ENCODE data around the gene WTAP.
A peak's percentile ranks its signal among the peaks of the same experiment; 100 is the strongest.

WTAP gene

DNA sequence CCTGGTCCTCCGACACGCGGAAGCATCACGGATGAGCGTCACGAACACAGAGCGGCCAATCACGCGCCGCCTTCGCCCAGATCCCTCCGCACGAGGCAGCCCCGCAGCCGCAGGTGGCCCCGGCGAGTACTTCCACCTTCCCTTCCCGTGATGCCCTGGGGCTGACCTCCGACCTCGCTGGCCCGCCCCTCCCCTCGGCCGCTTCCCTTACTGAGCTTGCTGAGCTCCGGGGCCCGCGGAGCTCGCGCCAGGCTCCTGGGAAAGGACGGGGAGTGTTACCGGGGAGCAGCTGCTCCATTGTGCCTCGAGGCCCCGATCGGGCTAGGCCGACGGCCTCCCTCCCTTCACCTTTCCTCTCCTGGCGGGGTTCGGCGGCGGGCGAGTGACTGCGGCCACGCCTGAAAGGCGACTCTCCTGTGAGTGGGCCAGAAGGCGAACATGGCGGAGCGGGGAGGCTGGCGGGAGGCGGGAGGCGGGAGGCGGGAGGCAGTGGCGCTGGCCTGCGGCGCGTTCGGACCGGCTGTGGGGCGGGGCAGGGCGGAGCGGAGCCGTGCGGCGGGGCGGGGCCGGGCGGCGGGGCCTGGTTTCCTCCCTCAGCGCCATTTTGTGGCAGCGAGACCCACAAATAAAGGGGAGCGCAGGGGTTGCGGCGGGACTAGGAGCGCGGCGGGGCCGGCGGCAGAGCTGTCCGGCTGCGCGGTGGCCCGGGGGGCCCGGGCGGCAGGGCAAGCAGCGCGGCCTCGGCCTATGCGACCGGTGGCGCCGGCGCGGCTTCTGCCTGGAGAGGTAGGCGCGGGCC lies at the start of gene WTAP:
TSS of gene WTAP (plus strand) at position 589 of the 799 bp plus-strand sequence. CDS start 8,760 bp downstream, outside the sequence.
- peak within 1 kb of the TSS; percentile 97 for H3K27ac ChIP-seq (ENCODE audit: low read depth, low read length)
- peak within 1 kb of the TSS; percentile 47 for H2AFZ ChIP-seq (ENCODE audit: low read length, unreplicated experiment)
- H3K4me3 ChIP-seq (ENCODE audit: low read depth, low read length), result peak within 1 kb of the TSS; percentile 93
- H3K79me2 ChIP-seq (ENCODE audit: control insufficient read depth, insufficient read depth, low read length, unreplicated experiment), result peaks cover 89% of the 10 kb centered on the region
- H3K27me3 ChIP-seq (ENCODE audit: insufficient read depth, low read length), result no peaks in the 10 kb centered on the region
- peaks cover 18% of the 10 kb centered on the region for H3K4me1 ChIP-seq (ENCODE audit: control insufficient read depth, insufficient read depth, low read length, unreplicated experiment)
- peaks cover 4% of the 10 kb centered on the region; the same call in 1 of the 2 replicates for H3K36me3 ChIP-seq (ENCODE audit: insufficient read depth, low read length)

- no peak overlapping the region for H3K27ac ChIP-seq (ENCODE audit: low read depth, low read length)
- H3K36me3 ChIP-seq (ENCODE audit: insufficient read depth, low read length), result peaks cover 23% of the 10 kb centered on the region
- no peaks in the 10 kb centered on the region for H3K27me3 ChIP-seq (ENCODE audit: insufficient read depth, low read length)
- no peak overlapping the region for H3K4me3 ChIP-seq (ENCODE audit: low read depth, low read length)
- no peak overlapping the region for H2AFZ ChIP-seq (ENCODE audit: low read length, unreplicated experiment)
- H3K4me1 ChIP-seq (ENCODE audit: control insufficient read depth, insufficient read depth, low read length, unreplicated experiment), result peaks cover 8% of the 10 kb centered on the region
- peaks cover 3% of the 10 kb centered on the region for H3K79me2 ChIP-seq (ENCODE audit: control insufficient read depth, insufficient read depth, low read length, unreplicated experiment)
These were observed 49.7 kb upstream of the WTAP start for GRCh38 chr6:159677506-159678165.

GRCh38 chr6:159678574-159678973 lies 48.7 kb upstream of the WTAP start:
- no peak overlapping the region for H3K4me3 ChIP-seq (ENCODE audit: low read depth, low read length)
- H3K36me3 ChIP-seq (ENCODE audit: insufficient read depth, low read length), result peaks cover 24% of the 10 kb centered on the region
- peaks cover 8% of the 10 kb centered on the region for H3K4me1 ChIP-seq (ENCODE audit: control insufficient read depth, insufficient read depth, low read length, unreplicated experiment)
- H3K79me2 ChIP-seq (ENCODE audit: control insufficient read depth, insufficient read depth, low read length, unreplicated experiment), result peaks cover 3% of the 10 kb centered on the region
- H3K27ac ChIP-seq (ENCODE audit: low read depth, low read length), result no peak overlapping the region
- H2AFZ ChIP-seq (ENCODE audit: low read length, unreplicated experiment), result no peak overlapping the region
- no peaks in the 10 kb centered on the region for H3K27me3 ChIP-seq (ENCODE audit: insufficient read depth, low read length)

DNA sequence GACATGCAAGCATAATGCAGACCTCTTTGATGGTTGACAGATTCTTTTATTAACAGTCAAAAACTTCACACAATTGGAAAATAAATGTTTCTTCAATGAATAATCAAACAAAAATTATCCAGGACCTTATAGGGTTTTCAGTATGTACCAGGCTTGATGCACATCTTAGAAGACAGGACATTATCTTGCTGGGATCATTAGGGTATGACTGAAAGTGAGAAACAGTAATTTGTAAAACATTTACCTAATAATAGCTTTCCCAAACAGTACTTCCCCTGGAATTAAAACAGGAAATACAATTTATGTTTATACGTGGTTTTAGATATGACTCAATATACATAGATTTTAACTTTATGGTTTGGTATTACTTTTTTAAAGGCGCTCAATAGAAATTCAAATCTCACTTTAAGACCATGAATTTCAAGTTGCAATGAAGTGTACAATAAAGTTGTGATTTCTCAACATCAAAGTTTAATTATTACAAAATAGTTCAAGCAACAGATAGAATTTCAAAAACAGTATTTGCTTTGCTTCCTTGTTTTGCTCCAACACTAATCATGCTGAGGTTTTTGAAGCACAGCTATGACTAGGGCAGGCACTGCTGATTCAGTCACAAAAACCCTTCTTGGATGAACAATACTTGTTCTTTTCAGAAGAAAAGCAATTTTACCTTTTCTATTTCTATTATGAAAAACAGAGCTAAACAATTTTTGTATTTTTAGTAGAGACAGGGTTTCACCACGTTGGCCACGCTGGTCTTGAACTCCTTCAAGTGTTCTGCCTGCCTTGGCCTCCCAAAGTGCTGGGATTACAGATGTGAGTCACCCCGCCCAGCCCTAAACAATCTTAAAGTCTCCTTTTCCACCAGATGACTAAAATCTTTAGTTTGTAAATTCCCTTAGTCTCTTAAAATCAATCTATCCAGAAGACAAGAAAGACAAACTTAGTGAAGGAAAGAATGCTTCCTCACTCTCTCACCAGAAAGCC lies 47.9 kb upstream of the WTAP start:
- Histone ChIP-seq H3K4me1 (ENCODE audit: control insufficient read depth, insufficient read depth, low read length, unreplicated experiment) (peaks cover 8% of the 10 kb centered on the region), H3K27ac (ENCODE audit: low read depth, low read length) (peak overlapping the region; percentile 20; the same call in 1 of the 2 replicates), H3K36me3 (ENCODE audit: insufficient read depth, low read length) (peaks cover 28% of the 10 kb centered on the region)

GRCh38 chr6:159680104-159680503 lies 47.2 kb upstream of the WTAP start:
- Histone ChIP-seq H3K4me1 (ENCODE audit: control insufficient read depth, insufficient read depth, low read length, unreplicated experiment) (peaks cover 8% of the 10 kb centered on the region), H3K27ac (ENCODE audit: low read depth, low read length) (peak overlapping the region; percentile 20; the same call in 1 of the 2 replicates), H3K36me3 (ENCODE audit: insufficient read depth, low read length) (peaks cover 32% of the 10 kb centered on the region), H3K27me3 (ENCODE audit: insufficient read depth, low read length) (no peaks in the 10 kb centered on the region), H2AFZ (ENCODE audit: low read length, unreplicated experiment) (no peak overlapping the region), H3K79me2 (ENCODE audit: control insufficient read depth, insufficient read depth, low read length, unreplicated experiment) (peaks cover 3% of the 10 kb centered on the region), H3K4me3 (ENCODE audit: low read depth, low read length) (no peak overlapping the region)

More for the DNA sequence above, 47.9 kb upstream of the WTAP start:
- Histone ChIP-seq H2AFZ (ENCODE audit: low read length, unreplicated experiment) (no peak overlapping the region), H3K79me2 (ENCODE audit: control insufficient read depth, insufficient read depth, low read length, unreplicated experiment) (peaks cover 3% of the 10 kb centered on the region), H3K27me3 (ENCODE audit: insufficient read depth, low read length) (no peaks in the 10 kb centered on the region), H3K4me3 (ENCODE audit: low read depth, low read length) (no peak overlapping the region)

DNA sequence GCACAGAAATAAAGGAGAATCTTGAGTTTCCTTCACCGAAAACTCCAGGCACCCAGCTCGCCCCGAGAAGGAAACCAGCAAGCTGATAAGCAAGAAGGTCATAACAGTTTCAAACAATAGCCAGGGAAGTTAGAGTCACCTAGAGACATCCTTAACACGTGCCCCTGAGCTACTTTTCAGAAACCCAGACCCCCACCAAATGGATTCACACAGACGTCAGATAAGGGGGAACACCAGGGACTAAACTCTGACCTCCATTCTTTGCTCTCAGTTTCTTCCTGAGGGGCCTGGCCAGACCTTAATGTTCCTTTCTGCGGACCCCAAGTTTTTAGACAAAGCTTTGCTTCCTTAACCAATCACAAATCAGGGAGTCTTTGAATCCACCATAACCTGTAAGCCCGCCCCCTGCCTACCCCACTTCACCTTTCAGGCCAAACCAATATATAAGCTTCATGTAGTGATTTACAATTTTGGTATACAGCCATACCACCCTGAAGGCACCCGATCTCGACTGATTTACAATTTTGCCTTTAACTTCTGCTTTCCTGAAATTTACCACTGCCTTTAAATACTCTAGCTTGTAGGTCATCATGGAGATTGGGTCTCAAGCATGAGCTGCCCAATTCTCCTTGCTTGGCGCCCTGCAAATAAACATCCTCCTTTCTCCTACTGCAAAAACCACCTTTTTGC lies 46.0 kb upstream of the WTAP start:
- H3K27ac ChIP-seq (ENCODE audit: low read depth, low read length), result no peak overlapping the region
- peaks cover 39% of the 10 kb centered on the region for H3K36me3 ChIP-seq (ENCODE audit: insufficient read depth, low read length)
- H2AFZ ChIP-seq (ENCODE audit: low read length, unreplicated experiment), result no peak overlapping the region
- peaks cover 3% of the 10 kb centered on the region for H3K79me2 ChIP-seq (ENCODE audit: control insufficient read depth, insufficient read depth, low read length, unreplicated experiment)
- no peak overlapping the region for H3K4me3 ChIP-seq (ENCODE audit: low read depth, low read length)
- H3K27me3 ChIP-seq (ENCODE audit: insufficient read depth, low read length), result no peaks in the 10 kb centered on the region
- peaks cover 8% of the 10 kb centered on the region for H3K4me1 ChIP-seq (ENCODE audit: control insufficient read depth, insufficient read depth, low read length, unreplicated experiment)

- Histone ChIP-seq H3K4me1 (ENCODE audit: control insufficient read depth, insufficient read depth, low read length, unreplicated experiment) (peaks cover 8% of the 10 kb centered on the region), H3K27ac (ENCODE audit: low read depth, low read length) (no peak overlapping the region), H3K27me3 (ENCODE audit: insufficient read depth, low read length) (no peaks in the 10 kb centered on the region), H2AFZ (ENCODE audit: low read length, unreplicated experiment) (no peak overlapping the region), H3K79me2 (ENCODE audit: control insufficient read depth, insufficient read depth, low read length, unreplicated experiment) (peaks cover 10% of the 10 kb centered on the region), H3K4me3 (ENCODE audit: low read depth, low read length) (no peak overlapping the region), H3K36me3 (ENCODE audit: insufficient read depth, low read length) (peaks cover 46% of the 10 kb centered on the region)
These were observed 45.0 kb upstream of the WTAP start for GRCh38 chr6:159682295-159682694.

DNA sequence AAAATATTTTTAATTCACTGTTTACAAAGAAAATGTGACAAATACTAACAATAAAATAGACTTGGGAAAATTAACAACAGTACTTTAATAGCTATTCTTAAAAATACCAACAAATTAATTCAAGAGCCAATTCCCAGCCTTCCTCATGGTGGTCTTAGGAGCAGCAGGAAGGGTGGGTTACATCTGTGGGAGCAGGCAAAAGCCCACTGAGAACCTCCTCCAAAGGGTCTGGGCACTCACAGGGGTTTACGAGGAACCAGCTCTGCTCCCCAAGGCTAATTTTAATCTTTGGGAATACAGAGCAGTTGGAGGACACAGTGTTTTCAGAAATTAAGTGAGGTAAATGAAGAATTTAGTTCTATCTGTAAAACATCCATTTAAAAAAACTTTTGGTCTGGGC lies 44.5 kb upstream of the WTAP start:
- Histone ChIP-seq H3K36me3 (ENCODE audit: insufficient read depth, low read length) (peaks cover 49% of the 10 kb centered on the region), H3K27ac (ENCODE audit: low read depth, low read length) (no peak overlapping the region)

DNA sequence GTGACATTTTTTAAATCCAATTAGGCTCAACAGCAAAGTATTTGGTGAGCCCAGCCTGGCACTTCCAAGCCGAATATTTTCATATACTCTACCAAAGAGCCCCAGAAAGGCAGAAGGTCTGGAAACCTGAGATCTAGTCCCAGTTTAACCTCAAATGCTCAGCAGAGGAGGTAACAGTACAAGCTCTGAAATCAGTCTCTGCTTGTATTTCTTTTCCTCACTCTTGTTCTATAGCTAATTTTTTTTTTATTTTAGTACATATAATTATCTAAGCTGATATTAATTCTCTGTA lies 43.3 kb upstream of the WTAP start:
- no peaks in the 10 kb centered on the region for H3K27me3 ChIP-seq (ENCODE audit: insufficient read depth, low read length)
- H3K79me2 ChIP-seq (ENCODE audit: control insufficient read depth, insufficient read depth, low read length, unreplicated experiment), result peaks cover 18% of the 10 kb centered on the region
- H3K36me3 ChIP-seq (ENCODE audit: insufficient read depth, low read length), result peaks cover 56% of the 10 kb centered on the region
- H3K27ac ChIP-seq (ENCODE audit: low read depth, low read length), result no peak overlapping the region
- peaks cover 16% of the 10 kb centered on the region for H3K4me1 ChIP-seq (ENCODE audit: control insufficient read depth, insufficient read depth, low read length, unreplicated experiment)
- no peak overlapping the region for H3K4me3 ChIP-seq (ENCODE audit: low read depth, low read length)
- H2AFZ ChIP-seq (ENCODE audit: low read length, unreplicated experiment), result no peak overlapping the region

More for the DNA sequence above, 44.5 kb upstream of the WTAP start:
- Histone ChIP-seq H3K27me3 (ENCODE audit: insufficient read depth, low read length) (no peaks in the 10 kb centered on the region), H3K4me3 (ENCODE audit: low read depth, low read length) (no peak overlapping the region), H3K79me2 (ENCODE audit: control insufficient read depth, insufficient read depth, low read length, unreplicated experiment) (peaks cover 10% of the 10 kb centered on the region), H2AFZ (ENCODE audit: low read length, unreplicated experiment) (no peak overlapping the region), H3K4me1 (ENCODE audit: control insufficient read depth, insufficient read depth, low read length, unreplicated experiment) (peaks cover 8% of the 10 kb centered on the region)

DNA sequence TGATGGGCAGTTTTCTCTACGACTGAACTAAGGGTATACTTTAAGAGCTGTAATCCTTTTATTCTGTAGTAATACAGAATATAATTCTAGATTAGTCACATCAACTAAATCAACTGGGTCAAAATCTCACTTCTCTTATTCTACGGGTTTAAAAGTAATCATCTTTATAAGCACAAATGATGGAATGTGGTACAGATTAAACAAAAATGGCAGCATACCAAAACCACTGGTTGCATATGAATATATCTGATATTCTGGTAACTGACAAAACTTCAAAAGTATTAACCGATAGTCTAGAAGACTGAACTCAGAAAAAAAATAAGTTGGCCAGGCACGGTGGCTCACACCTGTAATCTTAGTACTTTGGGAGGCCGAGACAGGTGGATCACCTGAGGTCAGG lies 41.3 kb upstream of the WTAP start:
- Histone ChIP-seq H3K36me3 (ENCODE audit: insufficient read depth, low read length) (peaks cover 55% of the 10 kb centered on the region), H3K79me2 (ENCODE audit: control insufficient read depth, insufficient read depth, low read length, unreplicated experiment) (peaks cover 30% of the 10 kb centered on the region)

More for the DNA sequence above, 41.3 kb upstream of the WTAP start:
- Histone ChIP-seq H3K4me3 (ENCODE audit: low read depth, low read length) (no peak overlapping the region), H3K27me3 (ENCODE audit: insufficient read depth, low read length) (no peaks in the 10 kb centered on the region), H2AFZ (ENCODE audit: low read length, unreplicated experiment) (no peak overlapping the region), H3K27ac (ENCODE audit: low read depth, low read length) (no peak overlapping the region), H3K4me1 (ENCODE audit: control insufficient read depth, insufficient read depth, low read length, unreplicated experiment) (peaks cover 17% of the 10 kb centered on the region)
